Measurements from ENCODE around the gene FBXL7. TPM values are rescaled to one million over a fixed set of nuclear protein-coding genes. Genes with fewer than 3 reads are reported as not detected.

The FBXL7 gene
- polyA plus RNA-seq, 3 donors, result not detected

DNA sequence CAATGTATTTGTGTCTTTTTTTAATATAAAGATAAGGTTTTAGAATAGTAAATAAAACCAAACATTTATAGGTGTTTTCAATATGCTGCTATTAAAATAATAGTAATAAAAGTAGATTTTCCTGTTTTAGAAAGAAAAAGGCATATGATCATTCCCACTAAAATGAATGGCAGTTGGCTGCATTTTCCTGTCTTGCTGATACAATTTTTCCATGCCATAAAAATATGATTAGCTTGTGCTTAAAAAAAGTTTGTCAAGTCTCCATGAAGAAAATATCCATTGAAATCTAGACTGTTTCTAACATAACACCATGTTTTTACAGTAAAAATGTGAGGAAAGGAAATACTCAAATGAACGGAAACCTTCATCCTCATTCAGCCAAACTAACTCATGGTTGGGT is 65.0 kb downstream of the FBXL7 start:
- no peak for DNase-seq
- no peaks in the 10 kb centered on the region for H3K4me1 ChIP-seq (ENCODE audit: control insufficient read depth in 1 of 2, insufficient read depth in 2 of 2, low read length in 2 of 2)
- no peaks in the 10 kb centered on the region for H3K4me1 Mint-ChIP-seq
- no peaks in the 10 kb centered on the region for H3K79me2 ChIP-seq (ENCODE audit: insufficient read depth, low read length)
- H3K27ac ChIP-seq (ENCODE audit: low read depth in 1 of 2, low read length in 2 of 2), result no peak overlapping the region
- H3K4me3 Mint-ChIP-seq, result no peak overlapping the region
- H3K27me3 Mint-ChIP-seq (ENCODE audit: low read depth in 3 of 3), result no peaks in the 10 kb centered on the region
- TF ChIP-seq, protein P1, sequence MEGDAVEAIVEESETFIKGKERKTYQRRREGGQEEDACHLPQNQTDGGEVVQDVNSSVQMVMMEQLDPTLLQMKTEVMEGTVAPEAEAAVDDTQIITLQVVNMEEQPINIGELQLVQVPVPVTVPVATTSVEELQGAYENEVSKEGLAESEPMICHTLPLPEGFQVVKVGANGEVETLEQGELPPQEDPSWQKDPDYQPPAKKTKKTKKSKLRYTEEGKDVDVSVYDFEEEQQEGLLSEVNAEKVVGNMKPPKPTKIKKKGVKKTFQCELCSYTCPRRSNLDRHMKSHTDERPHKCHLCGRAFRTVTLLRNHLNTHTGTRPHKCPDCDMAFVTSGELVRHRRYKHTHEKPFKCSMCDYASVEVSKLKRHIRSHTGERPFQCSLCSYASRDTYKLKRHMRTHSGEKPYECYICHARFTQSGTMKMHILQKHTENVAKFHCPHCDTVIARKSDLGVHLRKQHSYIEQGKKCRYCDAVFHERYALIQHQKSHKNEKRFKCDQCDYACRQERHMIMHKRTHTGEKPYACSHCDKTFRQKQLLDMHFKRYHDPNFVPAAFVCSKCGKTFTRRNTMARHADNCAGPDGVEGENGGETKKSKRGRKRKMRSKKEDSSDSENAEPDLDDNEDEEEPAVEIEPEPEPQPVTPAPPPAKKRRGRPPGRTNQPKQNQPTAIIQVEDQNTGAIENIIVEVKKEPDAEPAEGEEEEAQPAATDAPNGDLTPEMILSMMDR (IDR thresholded peaks at IDR 0.05), result no peak
- H2AFZ ChIP-seq (ENCODE audit: insufficient read depth, low read depth, low read length, poor library complexity, severe bottlenecking), result no peak overlapping the region
- no peaks in the 10 kb centered on the region for H3K27me3 ChIP-seq (ENCODE audit: control insufficient read depth in 2 of 2, insufficient read depth in 2 of 2, low read length in 2 of 2)
- no peaks in the 10 kb centered on the region for H4K20me1 ChIP-seq (ENCODE audit: insufficient read depth, low read length)
- H3K36me3 ChIP-seq (replicated peaks in 1 of 2; ENCODE audit: control insufficient read depth in 1 of 2, insufficient read depth in 2 of 2, low read length in 2 of 2), result no peaks in the 10 kb centered on the region
- no peak overlapping the region for H3K27ac Mint-ChIP-seq
- no peaks in the 10 kb centered on the region for H3K36me3 Mint-ChIP-seq
- H3K9ac ChIP-seq (ENCODE audit: insufficient read depth, low read length, poor library complexity, severe bottlenecking), result no peak overlapping the region
- H3K4me3 ChIP-seq (replicated peaks in 1 of 3; ENCODE audit: low read depth in 2 of 3, low read length in 3 of 3), result no peak overlapping the region
- peaks cover 0 to 3% (median 0%) of the 10 kb centered on the region in 7 donors for H3K9me3 Mint-ChIP-seq
- intact Hi-C loops (cut with micrococcal nuclease), result no loop called here
- H3K4me2 ChIP-seq (replicated peaks; ENCODE audit: extremely low read depth, low read length, poor library complexity, severe bottlenecking), result no peak overlapping the region
- no CpG with 5 or more reads among the region's 1 CpG for WGBS (ENCODE audit: insufficient coverage)
- no peaks in the 10 kb centered on the region for H3K9me3 ChIP-seq (replicated peaks in 1 of 2; ENCODE audit: control insufficient read depth in 1 of 2, insufficient read depth in 1 of 2, low read length in 2 of 2)

DNA sequence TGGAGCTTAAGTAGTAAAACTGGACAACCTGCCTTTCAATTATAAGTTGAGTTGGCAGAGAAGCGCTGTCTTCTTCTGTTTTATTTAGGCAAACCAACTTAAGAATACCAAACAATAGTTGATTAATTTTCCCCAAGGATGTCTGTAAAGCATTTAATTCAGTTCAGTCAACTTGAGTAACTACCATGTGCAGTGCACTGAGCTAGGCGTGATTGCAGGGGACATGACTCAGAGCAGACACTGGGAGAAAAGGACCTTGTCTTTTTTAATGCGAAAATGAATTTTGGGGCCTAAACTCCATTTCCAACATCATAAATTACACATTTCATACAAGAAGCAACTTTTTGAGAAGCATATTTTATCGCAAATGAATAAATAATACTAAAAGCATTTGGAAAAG is 66.3 kb downstream of the FBXL7 start:
- Histone ChIP-seq H3K9me3 (replicated peaks in 1 of 2; ENCODE audit: control insufficient read depth in 1 of 2, insufficient read depth in 1 of 2, low read length in 2 of 2) (peaks cover 0 to 4% of the 10 kb centered on the region in 2 donors), H3K4me2 (replicated peaks; ENCODE audit: extremely low read depth, low read length, poor library complexity, severe bottlenecking) (no peak overlapping the region), H4K20me1 (ENCODE audit: insufficient read depth, low read length) (no peaks in the 10 kb centered on the region), H3K36me3 (replicated peaks in 1 of 2; ENCODE audit: control insufficient read depth in 1 of 2, insufficient read depth in 2 of 2, low read length in 2 of 2) (no peaks in the 10 kb centered on the region), H3K4me1 (ENCODE audit: control insufficient read depth in 1 of 2, insufficient read depth in 2 of 2, low read length in 2 of 2) (no peaks in the 10 kb centered on the region), H3K27ac (ENCODE audit: low read depth in 1 of 2, low read length in 2 of 2) (no peak overlapping the region), H3K9ac (ENCODE audit: insufficient read depth, low read length, poor library complexity, severe bottlenecking) (no peak overlapping the region), H3K79me2 (ENCODE audit: insufficient read depth, low read length) (no peaks in the 10 kb centered on the region), H3K4me3 (replicated peaks in 1 of 3; ENCODE audit: low read depth in 2 of 3, low read length in 3 of 3) (no peak overlapping the region), H3K27me3 (ENCODE audit: control insufficient read depth in 2 of 2, insufficient read depth in 2 of 2, low read length in 2 of 2) (no peaks in the 10 kb centered on the region), H2AFZ (ENCODE audit: insufficient read depth, low read depth, low read length, poor library complexity, severe bottlenecking) (no peak overlapping the region)
- TF ChIP-seq, protein P1 (IDR thresholded peaks at IDR 0.05), result no peak
- H3K27ac Mint-ChIP-seq, result no peak overlapping the region
- H3K9me3 Mint-ChIP-seq, result peaks cover 0 to 10% (median 5%) of the 10 kb centered on the region in 7 donors
- WGBS (ENCODE audit: insufficient coverage), result 100% methylated on average over 1 of the region's 4 CpGs
- H3K4me3 Mint-ChIP-seq, result no peak overlapping the region
- intact Hi-C loops (cut with micrococcal nuclease), result no loop called here
- H3K4me1 Mint-ChIP-seq, result no peaks in the 10 kb centered on the region
- no peaks in the 10 kb centered on the region for H3K36me3 Mint-ChIP-seq
- no peaks in the 10 kb centered on the region for H3K27me3 Mint-ChIP-seq (ENCODE audit: low read depth in 3 of 3)
- DNase-seq, result no peak

Measured in CD14-positive monocyte (primary cell).